Stimulated activated naive CD8-positive, alpha-beta T cell treated with anti-CD3 and anti-CD28 coated beads, Interleukin-15, Interleukin-2, amounts not matched to agents 100 ng/mL and 50 ng/mL, for 24 hours (primary cell): ENCODE data around the gene B2M.
"Not testable (repeated sequence)": the region's sequence is repeated elsewhere in the genome, so short reads cannot be mapped to it uniquely, and the experiment has no call there.

ENCODE experiments used
- H3K27ac Mint-ChIP-seq: one replicate; pipeline ENCODE4 v1.8.0; 2021; ENCODE audit warnings: mild to moderate bottlenecking, mixed read lengths
- H3K27me3 Mint-ChIP-seq: one replicate; pipeline ENCODE4 v1.8.0; 2021; ENCODE audit warnings: mixed read lengths
- H3K36me3 Mint-ChIP-seq: one replicate; pipeline ENCODE4 v1.8.0; 2021; ENCODE audit warnings: low read depth, mixed read lengths
- H3K4me1 Mint-ChIP-seq: one replicate; pipeline ENCODE4 v1.8.0; 2021; ENCODE audit warnings: low read depth, mixed read lengths
- H3K4me3 Mint-ChIP-seq: one replicate; pipeline ENCODE4 v1.8.0; 2021; ENCODE audit warnings: mild to moderate bottlenecking, mixed read lengths
- H3K9me3 Mint-ChIP-seq: one replicate; pipeline ENCODE4 v1.8.0; 2021; ENCODE audit warnings: mixed read lengths

The B2M gene

DNA sequence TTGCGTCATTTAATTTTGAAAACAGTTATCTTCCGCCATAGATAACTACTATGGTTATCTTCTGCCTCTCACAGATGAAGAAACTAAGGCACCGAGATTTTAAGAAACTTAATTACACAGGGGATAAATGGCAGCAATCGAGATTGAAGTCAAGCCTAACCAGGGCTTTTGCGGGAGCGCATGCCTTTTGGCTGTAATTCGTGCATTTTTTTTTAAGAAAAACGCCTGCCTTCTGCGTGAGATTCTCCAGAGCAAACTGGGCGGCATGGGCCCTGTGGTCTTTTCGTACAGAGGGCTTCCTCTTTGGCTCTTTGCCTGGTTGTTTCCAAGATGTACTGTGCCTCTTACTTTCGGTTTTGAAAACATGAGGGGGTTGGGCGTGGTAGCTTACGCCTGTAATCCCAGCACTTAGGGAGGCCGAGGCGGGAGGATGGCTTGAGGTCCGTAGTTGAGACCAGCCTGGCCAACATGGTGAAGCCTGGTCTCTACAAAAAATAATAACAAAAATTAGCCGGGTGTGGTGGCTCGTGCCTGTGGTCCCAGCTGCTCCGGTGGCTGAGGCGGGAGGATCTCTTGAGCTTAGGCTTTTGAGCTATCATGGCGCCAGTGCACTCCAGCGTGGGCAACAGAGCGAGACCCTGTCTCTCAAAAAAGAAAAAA lies 1.2 kb downstream of the B2M start:
- Mint-ChIP-seq H3K36me3 (peaks cover 77% of the 10 kb centered on the region), H3K27me3 (no peaks in the 10 kb centered on the region)

GRCh38 chr15:44713006-44713966 lies 2.0 kb downstream of the B2M start:
- Mint-ChIP-seq H3K4me3 (peak overlapping the region; percentile 97), H3K4me1 (peaks cover 56% of the 10 kb centered on the region), H3K27ac (peak overlapping the region; percentile 100), H3K36me3 (peaks cover 81% of the 10 kb centered on the region), H3K9me3 (no peaks in the 10 kb centered on the region), H3K27me3 (no peaks in the 10 kb centered on the region)

More for the DNA sequence above, 1.2 kb downstream of the B2M start:
- H3K9me3 Mint-ChIP-seq: no peaks in the 10 kb centered on the region
- H3K27ac Mint-ChIP-seq: peak overlapping the region; percentile 100
- peaks cover 53% of the 10 kb centered on the region for H3K4me1 Mint-ChIP-seq
- peak overlapping the region; percentile 97 for H3K4me3 Mint-ChIP-seq

DNA sequence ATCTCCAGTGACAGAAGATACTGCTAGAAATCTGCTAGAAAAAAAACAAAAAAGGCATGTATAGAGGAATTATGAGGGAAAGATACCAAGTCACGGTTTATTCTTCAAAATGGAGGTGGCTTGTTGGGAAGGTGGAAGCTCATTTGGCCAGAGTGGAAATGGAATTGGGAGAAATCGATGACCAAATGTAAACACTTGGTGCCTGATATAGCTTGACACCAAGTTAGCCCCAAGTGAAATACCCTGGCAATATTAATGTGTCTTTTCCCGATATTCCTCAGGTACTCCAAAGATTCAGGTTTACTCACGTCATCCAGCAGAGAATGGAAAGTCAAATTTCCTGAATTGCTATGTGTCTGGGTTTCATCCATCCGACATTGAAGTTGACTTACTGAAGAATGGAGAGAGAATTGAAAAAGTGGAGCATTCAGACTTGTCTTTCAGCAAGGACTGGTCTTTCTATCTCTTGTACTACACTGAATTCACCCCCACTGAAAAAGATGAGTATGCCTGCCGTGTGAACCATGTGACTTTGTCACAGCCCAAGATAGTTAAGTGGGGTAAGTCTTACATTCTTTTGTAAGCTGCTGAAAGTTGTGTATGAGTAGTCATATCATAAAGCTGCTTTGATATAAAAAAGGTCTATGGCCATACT lies 4.0 kb downstream of the B2M start:
- H3K27ac Mint-ChIP-seq: peak overlapping the region; percentile 100
- H3K4me3 Mint-ChIP-seq: peak overlapping the region; percentile 97
- H3K36me3 Mint-ChIP-seq: peaks cover 88% of the 10 kb centered on the region
- peaks cover 61% of the 10 kb centered on the region for H3K4me1 Mint-ChIP-seq
- no peaks in the 10 kb centered on the region for H3K27me3 Mint-ChIP-seq
- no peaks in the 10 kb centered on the region for H3K9me3 Mint-ChIP-seq

GRCh38 chr15:44715797-44716334 lies 4.5 kb downstream of the B2M start:
- no peaks in the 10 kb centered on the region for H3K9me3 Mint-ChIP-seq
- H3K4me1 Mint-ChIP-seq: peaks cover 67% of the 10 kb centered on the region
- peak overlapping the region; percentile 97 for H3K4me3 Mint-ChIP-seq
- H3K36me3 Mint-ChIP-seq: peaks cover 88% of the 10 kb centered on the region
- H3K27me3 Mint-ChIP-seq: no peaks in the 10 kb centered on the region
- peak overlapping the region; percentile 100 for H3K27ac Mint-ChIP-seq

DNA sequence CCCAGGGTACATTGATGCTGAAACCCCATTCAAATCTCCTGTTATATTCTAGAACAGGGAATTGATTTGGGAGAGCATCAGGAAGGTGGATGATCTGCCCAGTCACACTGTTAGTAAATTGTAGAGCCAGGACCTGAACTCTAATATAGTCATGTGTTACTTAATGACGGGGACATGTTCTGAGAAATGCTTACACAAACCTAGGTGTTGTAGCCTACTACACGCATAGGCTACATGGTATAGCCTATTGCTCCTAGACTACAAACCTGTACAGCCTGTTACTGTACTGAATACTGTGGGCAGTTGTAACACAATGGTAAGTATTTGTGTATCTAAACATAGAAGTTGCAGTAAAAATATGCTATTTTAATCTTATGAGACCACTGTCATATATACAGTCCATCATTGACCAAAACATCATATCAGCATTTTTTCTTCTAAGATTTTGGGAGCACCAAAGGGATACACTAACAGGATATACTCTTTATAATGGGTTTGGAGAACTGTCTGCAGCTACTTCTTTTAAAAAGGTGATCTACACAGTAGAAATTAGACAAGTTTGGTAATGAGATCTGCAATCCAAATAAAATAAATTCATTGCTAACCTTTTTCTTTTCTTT lies 5.8 kb downstream of the B2M start:
- Mint-ChIP-seq H3K27ac (peak overlapping the region; percentile 100), H3K36me3 (peaks cover 77% of the 10 kb centered on the region), H3K27me3 (no peaks in the 10 kb centered on the region), H3K4me1 (peaks cover 79% of the 10 kb centered on the region), H3K4me3 (peak overlapping the region; percentile 97), H3K9me3 (no peaks in the 10 kb centered on the region)

DNA sequence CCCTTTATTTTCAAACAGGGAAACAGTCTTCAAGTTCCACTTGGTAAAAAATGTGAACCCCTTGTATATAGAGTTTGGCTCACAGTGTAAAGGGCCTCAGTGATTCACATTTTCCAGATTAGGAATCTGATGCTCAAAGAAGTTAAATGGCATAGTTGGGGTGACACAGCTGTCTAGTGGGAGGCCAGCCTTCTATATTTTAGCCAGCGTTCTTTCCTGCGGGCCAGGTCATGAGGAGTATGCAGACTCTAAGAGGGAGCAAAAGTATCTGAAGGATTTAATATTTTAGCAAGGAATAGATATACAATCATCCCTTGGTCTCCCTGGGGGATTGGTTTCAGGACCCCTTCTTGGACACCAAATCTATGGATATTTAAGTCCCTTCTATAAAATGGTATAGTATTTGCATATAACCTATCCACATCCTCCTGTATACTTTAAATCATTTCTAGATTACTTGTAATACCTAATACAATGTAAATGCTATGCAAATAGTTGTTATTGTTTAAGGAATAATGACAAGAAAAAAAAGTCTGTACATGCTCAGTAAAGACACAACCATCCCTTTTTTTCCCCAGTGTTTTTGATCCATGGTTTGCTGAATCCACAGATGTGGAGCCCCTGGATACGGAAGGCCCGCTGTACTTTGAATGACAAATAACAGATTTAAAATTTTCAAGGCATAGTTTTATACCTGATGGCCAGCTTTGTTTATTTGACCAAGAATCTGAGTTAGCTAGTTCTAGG lies 7.0 kb downstream of the B2M start:
- Mint-ChIP-seq H3K9me3 (no peaks in the 10 kb centered on the region), H3K4me1 (peaks cover 86% of the 10 kb centered on the region), H3K27me3 (no peaks in the 10 kb centered on the region), H3K4me3 (peak overlapping the region; percentile 97), H3K36me3 (peaks cover 64% of the 10 kb centered on the region), H3K27ac (peak overlapping the region; percentile 100)

DNA sequence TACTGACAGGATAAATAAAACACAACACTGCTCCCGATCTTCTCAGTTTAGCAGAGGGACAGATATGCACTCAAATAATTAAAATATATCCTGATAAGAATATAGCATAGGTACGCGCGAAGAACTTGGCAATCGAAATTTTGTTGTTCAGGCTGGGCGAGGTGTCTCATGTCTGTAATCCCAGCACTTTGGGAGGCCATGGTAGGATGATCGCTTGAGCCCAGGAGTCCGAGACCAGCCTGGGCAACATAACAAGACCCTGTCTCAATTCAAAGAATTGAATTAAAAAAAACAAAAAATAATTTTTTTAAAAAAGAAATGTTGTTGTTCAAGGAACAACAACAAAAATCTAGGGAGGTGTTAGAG lies 7.6 kb downstream of the B2M start:
- no peaks in the 10 kb centered on the region for H3K27me3 Mint-ChIP-seq
- H3K27ac Mint-ChIP-seq: peak overlapping the region; percentile 100
- peak overlapping the region; percentile 52 for H3K4me3 Mint-ChIP-seq
- peaks cover 58% of the 10 kb centered on the region for H3K36me3 Mint-ChIP-seq
- H3K9me3 Mint-ChIP-seq: no peaks in the 10 kb centered on the region
- H3K4me1 Mint-ChIP-seq: peaks cover 91% of the 10 kb centered on the region

DNA sequence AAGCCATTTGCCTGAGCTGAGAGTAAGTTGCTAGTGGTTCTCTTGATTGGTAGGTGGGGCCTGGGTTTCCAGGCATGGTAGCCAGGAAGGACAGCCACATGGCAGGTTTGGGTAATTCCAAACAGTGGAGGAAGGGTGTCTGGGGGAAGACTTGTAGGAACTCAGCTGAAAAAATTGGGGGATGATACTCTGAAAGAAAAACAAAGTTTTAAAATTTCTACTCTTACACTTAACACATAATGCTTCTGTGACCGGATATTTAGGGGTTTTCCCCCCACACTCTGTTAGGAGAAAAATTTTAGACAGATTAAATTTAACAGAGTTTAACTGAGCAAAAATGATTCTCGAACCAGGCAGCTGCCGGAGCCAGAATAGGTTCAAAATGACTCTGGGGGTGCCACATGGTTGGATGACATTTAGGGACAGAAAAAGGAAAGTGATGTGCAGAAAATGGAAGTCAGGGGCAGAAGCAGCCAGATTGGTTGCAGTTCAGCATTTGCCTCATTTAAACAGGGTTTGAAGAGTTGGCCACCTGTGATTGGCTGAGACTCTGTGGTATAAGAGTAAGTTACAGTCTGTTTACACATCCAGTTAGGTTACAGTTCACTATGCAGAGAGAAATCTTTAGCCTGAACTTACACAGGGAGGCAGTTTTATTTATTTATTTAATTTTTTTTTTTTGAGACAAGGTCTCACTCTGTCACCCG lies 8.1 kb downstream of the B2M start:
- Mint-ChIP-seq H3K27me3 (no peaks in the 10 kb centered on the region), H3K36me3 (peaks cover 53% of the 10 kb centered on the region)

DNA sequence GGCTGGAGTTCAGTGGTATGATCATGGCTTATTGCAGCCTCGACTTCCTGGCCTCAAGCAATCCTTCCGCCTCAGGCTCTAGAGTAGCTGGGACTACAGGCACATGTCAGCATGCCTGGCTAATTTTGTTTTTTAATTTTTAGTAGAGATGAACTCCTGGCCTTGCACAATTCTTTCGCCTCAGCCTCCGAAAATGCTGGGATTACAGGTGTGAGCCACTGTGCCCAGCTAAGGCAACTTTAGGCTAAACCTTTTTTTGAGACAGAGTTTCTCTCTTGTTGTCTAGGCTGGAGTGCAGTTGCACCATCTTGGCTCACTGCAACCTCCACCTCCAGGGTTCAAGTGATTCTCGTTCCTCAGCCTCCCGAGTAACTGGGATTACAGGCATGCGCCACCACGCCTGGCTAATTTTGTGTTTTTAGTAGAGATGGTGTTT lies 8.7 kb downstream of the B2M start:
- H3K36me3 Mint-ChIP-seq: peaks cover 47% of the 10 kb centered on the region
- peak overlapping the region; percentile 100 for H3K27ac Mint-ChIP-seq
- H3K27me3 Mint-ChIP-seq, H3K9me3 Mint-ChIP-seq, H3K4me3 Mint-ChIP-seq: not testable (repeated sequence)
- peaks cover 94% of the 10 kb centered on the region for H3K4me1 Mint-ChIP-seq

More for the DNA sequence above, 8.1 kb downstream of the B2M start:
- H3K27ac Mint-ChIP-seq: peak overlapping the region; percentile 100
- peaks cover 93% of the 10 kb centered on the region for H3K4me1 Mint-ChIP-seq
- no peaks in the 10 kb centered on the region for H3K9me3 Mint-ChIP-seq
- peak overlapping the region; percentile 52 for H3K4me3 Mint-ChIP-seq

DNA sequence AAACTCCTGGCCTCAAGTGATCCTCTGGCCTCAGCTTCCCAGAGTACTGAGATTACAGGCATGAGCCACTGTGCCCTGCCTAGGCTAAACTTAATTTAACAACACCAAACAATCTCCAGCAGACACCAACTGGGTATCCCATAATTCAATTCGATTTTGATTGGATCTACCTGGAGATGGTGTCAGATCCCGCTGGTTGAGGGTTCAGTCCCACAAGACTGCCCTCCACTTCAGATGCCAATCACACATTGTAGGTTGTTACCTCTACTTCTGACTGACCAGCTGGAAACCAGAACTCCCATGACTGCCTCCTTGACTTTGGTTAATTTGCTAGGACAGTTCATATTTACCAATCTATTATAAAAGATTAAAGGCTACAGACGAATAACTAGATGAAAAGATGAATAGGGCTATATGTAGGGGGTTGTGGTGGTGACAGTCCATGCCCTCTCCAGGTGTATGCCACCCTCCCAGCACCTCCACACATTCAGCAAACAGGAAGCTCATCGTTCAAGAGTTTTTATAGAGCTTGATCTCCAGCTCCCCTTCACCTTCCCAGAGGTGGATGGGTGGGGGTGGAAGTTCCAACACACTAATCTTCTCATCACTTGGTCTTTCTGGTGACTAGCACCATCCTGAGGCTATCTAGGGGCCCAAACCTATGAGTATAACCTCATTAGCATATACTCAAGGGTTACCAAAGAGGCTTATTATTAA lies 9.3 kb downstream of the B2M start:
- Mint-ChIP-seq H3K4me3 (no peak overlapping the region), H3K4me1 (peaks cover 92% of the 10 kb centered on the region), H3K27me3 (no peaks in the 10 kb centered on the region), H3K9me3 (no peaks in the 10 kb centered on the region), H3K36me3 (peaks cover 41% of the 10 kb centered on the region), H3K27ac (peak overlapping the region; percentile 100)

GRCh38 chr15:44722011-44722410 lies 10.7 kb downstream of the B2M start:
- no peaks in the 10 kb centered on the region for H3K9me3 Mint-ChIP-seq
- peaks cover 27% of the 10 kb centered on the region for H3K36me3 Mint-ChIP-seq
- no peaks in the 10 kb centered on the region for H3K27me3 Mint-ChIP-seq
- no peak overlapping the region for H3K4me3 Mint-ChIP-seq
- peaks cover 92% of the 10 kb centered on the region for H3K4me1 Mint-ChIP-seq
- peak overlapping the region; percentile 100 for H3K27ac Mint-ChIP-seq

GRCh38 chr15:44726136-44726535 lies 14.8 kb downstream of the B2M start:
- no peaks in the 10 kb centered on the region for H3K9me3 Mint-ChIP-seq
- peaks cover 13% of the 10 kb centered on the region for H3K36me3 Mint-ChIP-seq
- H3K4me1 Mint-ChIP-seq: peaks cover 73% of the 10 kb centered on the region
- H3K27me3 Mint-ChIP-seq: no peaks in the 10 kb centered on the region
- H3K27ac Mint-ChIP-seq: peak overlapping the region; percentile 99
- H3K4me3 Mint-ChIP-seq: peak overlapping the region; percentile 100
